ENCODE measurements around the gene RNF208. TPM values are rescaled to one million over a fixed set of nuclear protein-coding genes. Genes with fewer than 3 reads are reported as not detected.

RNF208 gene
- total and polyA plus RNA-seq, 9 of the 15 experiments (the other 6 are each of a cell fraction or from before 2014, with no cell fraction given), result 0.15 to 6.9 (median 0.50) TPM; not detected in 2

DNA sequence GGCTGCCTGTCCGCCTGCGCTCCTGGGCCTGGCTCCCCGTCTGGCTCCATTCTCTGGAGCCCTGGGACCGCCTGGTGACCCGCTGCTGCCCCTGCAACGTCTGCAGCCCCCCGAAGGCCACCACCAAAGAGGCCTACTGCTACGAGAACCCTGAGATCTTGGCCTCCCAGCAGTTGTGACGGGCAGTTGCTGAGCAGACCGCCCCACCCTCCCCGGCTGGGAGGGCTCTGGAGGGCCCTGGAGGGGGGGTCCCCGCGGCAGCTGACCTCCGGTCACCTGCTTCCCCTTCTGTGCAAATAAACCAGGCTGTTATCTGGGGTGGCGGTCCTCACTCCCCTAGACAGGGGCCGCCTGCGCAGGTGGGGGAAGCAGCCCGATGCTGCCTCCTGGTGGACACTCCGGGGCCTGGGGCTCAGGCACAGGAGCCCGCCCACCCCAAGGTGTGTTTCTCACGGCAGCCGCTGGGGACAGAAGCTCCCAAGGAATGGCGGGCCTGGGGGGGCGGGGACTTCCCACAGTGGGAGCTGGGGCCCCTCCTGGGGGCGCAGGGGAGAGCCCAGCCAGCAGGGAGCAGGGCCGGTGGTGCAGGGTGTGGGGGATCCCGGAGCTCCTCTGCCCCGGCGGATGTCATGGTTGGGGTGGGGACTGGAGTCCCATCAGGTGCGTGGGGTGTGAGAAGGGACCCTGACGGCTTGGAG lies 14.3 kb upstream of the RNF208 start (continued):
- TF ChIP-seq ESRRA (IDR thresholded peaks at IDR 0.05; ENCODE audit: borderline replicate concordance, low read depth) (peak; percentile 67; the same call in 1 of the 2 replicates), BHLHE40 (IDR thresholded peaks at IDR 0.05; ENCODE audit: low read length) (peak; percentile 94), REST (IDR thresholded peaks at IDR 0.05; ENCODE audit: borderline replicate concordance) (peak; percentile 93), REST (CRISPR knock-in tag; IDR thresholded peaks at IDR 0.05; ENCODE audit: low read depth) (0 out of 2 replicates have a peak, but pooled peaks have one; percentile 19), CTCF (IDR thresholded peaks at IDR 0.05 in 2 of 3, conservative IDR thresholded peaks at IDR 0.05 in 1 of 3; ENCODE audit: insufficient read depth in 2 of 3, low read depth in 1 of 3, low read length in 3 of 3) (peak; percentile 99 to 100 (median 99)), KLF16 (IDR thresholded peaks at IDR 0.05) (peak; percentile 90), CBX1 (IDR thresholded peaks at IDR 0.05; ENCODE audit: low read depth) (peak; percentile 39; the same call in 1 of the 2 replicates), ETV1 (tag; conservative IDR thresholded peaks at IDR 0.05; ENCODE audit: low read depth) (peak; percentile 88), NFIC (IDR thresholded peaks at IDR 0.05) (peak; percentile 69), RBM34 (IDR thresholded peaks at IDR 0.05; ENCODE audit: borderline replicate concordance, insufficient read depth, low read length) (no peak), STAT5B (CRISPR knock-in tag; IDR thresholded peaks at IDR 0.05) (no peak), RBFOX2 (IDR thresholded peaks at IDR 0.05; ENCODE audit: low read depth, low read length) (peak; percentile 49; the same call in 1 of the 2 replicates), ARHGAP35 (IDR thresholded peaks at IDR 0.05; ENCODE audit: partially characterized antibody) (no peak)
- TF ChIP-seq, protein P1, sequence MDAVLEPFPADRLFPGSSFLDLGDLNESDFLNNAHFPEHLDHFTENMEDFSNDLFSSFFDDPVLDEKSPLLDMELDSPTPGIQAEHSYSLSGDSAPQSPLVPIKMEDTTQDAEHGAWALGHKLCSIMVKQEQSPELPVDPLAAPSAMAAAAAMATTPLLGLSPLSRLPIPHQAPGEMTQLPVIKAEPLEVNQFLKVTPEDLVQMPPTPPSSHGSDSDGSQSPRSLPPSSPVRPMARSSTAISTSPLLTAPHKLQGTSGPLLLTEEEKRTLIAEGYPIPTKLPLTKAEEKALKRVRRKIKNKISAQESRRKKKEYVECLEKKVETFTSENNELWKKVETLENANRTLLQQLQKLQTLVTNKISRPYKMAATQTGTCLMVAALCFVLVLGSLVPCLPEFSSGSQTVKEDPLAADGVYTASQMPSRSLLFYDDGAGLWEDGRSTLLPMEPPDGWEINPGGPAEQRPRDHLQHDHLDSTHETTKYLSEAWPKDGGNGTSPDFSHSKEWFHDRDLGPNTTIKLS (IDR thresholded peaks at IDR 0.05; ENCODE audit: borderline replicate concordance, low read depth), result 0 out of 2 replicates have a peak, but pooled peaks have one; percentile 49
- TF ChIP-seq, protein P2, sequence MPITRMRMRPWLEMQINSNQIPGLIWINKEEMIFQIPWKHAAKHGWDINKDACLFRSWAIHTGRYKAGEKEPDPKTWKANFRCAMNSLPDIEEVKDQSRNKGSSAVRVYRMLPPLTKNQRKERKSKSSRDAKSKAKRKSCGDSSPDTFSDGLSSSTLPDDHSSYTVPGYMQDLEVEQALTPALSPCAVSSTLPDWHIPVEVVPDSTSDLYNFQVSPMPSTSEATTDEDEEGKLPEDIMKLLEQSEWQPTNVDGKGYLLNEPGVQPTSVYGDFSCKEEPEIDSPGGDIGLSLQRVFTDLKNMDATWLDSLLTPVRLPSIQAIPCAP (CRISPR knock-in tag; IDR thresholded peaks at IDR 0.05; ENCODE audit: borderline replicate concordance), result no peak

All from K562 (cell line).